ENCODE measurements around the gene MRPL55. TPM values are rescaled to one million over a fixed set of nuclear protein-coding genes. Genes with fewer than 3 reads are reported as not detected.

The MRPL55 gene
- polyA plus RNA-seq, 1 donor (not counting 4 experiments of a cell fraction or from before 2014, with no cell fraction given) = 28.4 TPM

DNA sequence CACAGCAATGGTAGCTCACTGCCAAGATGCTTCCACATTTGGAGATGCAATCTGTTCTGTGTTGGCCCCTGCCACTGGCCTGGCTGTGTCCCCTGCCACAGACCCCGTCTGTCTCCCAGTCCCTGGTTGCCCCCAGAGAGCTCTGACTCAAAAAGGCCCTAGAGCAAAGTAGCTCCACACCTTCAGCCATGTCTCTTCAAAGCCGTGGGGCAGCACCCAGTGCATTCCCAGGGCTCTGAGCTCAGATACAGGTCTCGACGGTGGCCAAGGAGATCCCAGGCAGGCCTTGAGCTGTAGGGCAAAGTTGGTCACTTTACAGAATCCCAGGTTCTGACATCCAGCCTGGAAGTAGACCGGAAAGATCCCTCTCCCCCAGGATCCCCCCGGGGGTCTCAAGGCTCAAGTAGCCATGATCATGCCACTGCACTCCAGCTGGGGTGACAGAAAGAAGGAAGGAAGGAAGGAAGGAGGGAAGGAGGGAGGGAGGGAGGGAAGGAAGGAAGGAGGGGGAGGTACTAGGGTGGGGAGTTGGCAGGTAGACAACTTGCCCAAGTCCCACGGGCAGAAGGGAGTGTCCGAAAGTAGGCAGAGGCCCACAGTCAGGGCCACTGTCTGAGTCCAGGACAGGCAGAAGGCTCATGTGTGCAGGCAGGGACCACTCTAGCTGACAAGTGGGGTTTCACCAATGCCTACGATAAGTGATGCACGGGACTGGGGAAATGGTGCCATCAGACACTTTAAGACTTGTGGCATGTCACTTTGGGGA is 31.4 kb downstream of the MRPL55 start:
- no peaks in the 10 kb centered on the region for H3K9me3 ChIP-seq (ENCODE audit: control insufficient read depth, low read depth, low read length)
- H2AFZ ChIP-seq (ENCODE audit: control insufficient read depth, low read length) = no peak overlapping the region
- H3K27ac ChIP-seq (ENCODE audit: control insufficient read depth, insufficient read depth, low read length) = no peak overlapping the region
- DNase-seq (ENCODE audit: low read depth, low spot score) = no peak
- no peaks in the 10 kb centered on the region for H3K27me3 ChIP-seq (ENCODE audit: control insufficient read depth, extremely low read depth, insufficient read depth, low read length)
- H3K36me3 ChIP-seq (ENCODE audit: control insufficient read depth in 2 of 2, extremely low read depth in 1 of 2, insufficient read depth in 2 of 2, low read length in 2 of 2) = peaks cover 0 to 3% of the 10 kb centered on the region in 2 experiments
- no peak for FAIRE-seq
- no peak overlapping the region for H3K4me3 ChIP-seq (ENCODE audit: control insufficient read depth in 2 of 3, extremely low read depth in 1 of 3, insufficient read depth in 2 of 3, low read depth in 1 of 3, low read length in 3 of 3)
- no peak for TF ChIP-seq EZH2 (IDR thresholded peaks at IDR 0.05; ENCODE audit: low read length)
- TF ChIP-seq, protein P1, sequence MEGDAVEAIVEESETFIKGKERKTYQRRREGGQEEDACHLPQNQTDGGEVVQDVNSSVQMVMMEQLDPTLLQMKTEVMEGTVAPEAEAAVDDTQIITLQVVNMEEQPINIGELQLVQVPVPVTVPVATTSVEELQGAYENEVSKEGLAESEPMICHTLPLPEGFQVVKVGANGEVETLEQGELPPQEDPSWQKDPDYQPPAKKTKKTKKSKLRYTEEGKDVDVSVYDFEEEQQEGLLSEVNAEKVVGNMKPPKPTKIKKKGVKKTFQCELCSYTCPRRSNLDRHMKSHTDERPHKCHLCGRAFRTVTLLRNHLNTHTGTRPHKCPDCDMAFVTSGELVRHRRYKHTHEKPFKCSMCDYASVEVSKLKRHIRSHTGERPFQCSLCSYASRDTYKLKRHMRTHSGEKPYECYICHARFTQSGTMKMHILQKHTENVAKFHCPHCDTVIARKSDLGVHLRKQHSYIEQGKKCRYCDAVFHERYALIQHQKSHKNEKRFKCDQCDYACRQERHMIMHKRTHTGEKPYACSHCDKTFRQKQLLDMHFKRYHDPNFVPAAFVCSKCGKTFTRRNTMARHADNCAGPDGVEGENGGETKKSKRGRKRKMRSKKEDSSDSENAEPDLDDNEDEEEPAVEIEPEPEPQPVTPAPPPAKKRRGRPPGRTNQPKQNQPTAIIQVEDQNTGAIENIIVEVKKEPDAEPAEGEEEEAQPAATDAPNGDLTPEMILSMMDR (optimal IDR thresholded peaks at IDR 0.05 in 1 of 3, IDR thresholded peaks at IDR 0.05 in 1 of 3, conservative IDR thresholded peaks at IDR 0.05 in 1 of 3; ENCODE audit: extremely low read depth in 1 of 3, insufficient read depth in 2 of 3, low read length in 3 of 3) = no peak
- H3K4me2 ChIP-seq (ENCODE audit: control insufficient read depth, extremely low read depth, insufficient read depth, low read depth, low read length) = no peak overlapping the region
- H3K9me1 ChIP-seq (ENCODE audit: control insufficient read depth, extremely low read depth, insufficient read depth, low read length) = peaks cover 4% of the 10 kb centered on the region
- H3K79me2 ChIP-seq (ENCODE audit: control insufficient read depth, insufficient read depth, low read length) = peaks cover 23% of the 10 kb centered on the region
- H3K9ac ChIP-seq (ENCODE audit: control insufficient read depth, extremely low read depth, insufficient read depth, low read length) = no peak overlapping the region
- dilution Hi-C loops (cut with MboI; ENCODE audit: extremely low pct_ligation_motif_present, low sequenced_read_pairs) = no loop called here
- H3K4me1 ChIP-seq (ENCODE audit: control insufficient read depth, extremely low read depth, insufficient read depth, low read length) = peaks cover 5% of the 10 kb centered on the region
- no peaks in the 10 kb centered on the region for H4K20me1 ChIP-seq (ENCODE audit: control insufficient read depth, extremely low read depth, insufficient read depth, low read length)

DNA sequence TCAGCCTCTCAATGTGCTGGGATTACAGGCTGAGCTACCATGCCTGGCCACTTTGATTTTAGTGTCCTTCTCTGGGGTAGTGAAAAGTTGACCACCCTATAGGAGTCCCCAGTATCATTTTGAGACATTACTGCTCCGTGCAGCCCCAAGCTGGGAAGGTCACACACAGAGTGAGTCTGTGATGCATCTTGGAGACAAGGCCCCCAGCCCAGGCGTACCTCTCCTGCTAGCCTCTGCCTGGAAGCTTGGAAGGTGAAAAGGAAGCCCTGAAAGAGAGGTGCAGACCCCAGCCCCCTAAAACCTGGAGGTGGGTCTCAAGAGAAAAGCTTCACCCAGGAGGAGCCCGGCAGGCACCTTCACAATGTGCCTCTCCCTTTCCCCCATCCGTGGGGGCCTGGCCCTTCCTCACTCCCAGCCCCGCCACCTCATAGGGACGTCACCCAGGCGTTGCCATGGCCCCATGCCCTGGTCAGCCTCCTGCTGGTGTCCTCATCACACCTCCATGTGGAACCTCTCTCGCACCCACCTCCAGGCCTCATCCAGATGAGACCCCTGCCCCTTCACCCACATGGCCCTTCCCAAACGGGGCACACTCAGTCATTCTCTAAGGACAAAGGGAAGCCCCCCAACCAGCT is 32.2 kb downstream of the MRPL55 start:
- no peak overlapping the region for H2AFZ ChIP-seq (ENCODE audit: control insufficient read depth, low read length)
- no peak for TF ChIP-seq EZH2 (IDR thresholded peaks at IDR 0.05; ENCODE audit: low read length)
- TF ChIP-seq, protein P1 (optimal IDR thresholded peaks at IDR 0.05 in 1 of 3, IDR thresholded peaks at IDR 0.05 in 1 of 3, conservative IDR thresholded peaks at IDR 0.05 in 1 of 3; ENCODE audit: extremely low read depth in 1 of 3, insufficient read depth in 2 of 3, low read length in 3 of 3) = no peak
- H3K27me3 ChIP-seq (ENCODE audit: control insufficient read depth, extremely low read depth, insufficient read depth, low read length) = no peaks in the 10 kb centered on the region
- DNase-seq (ENCODE audit: low read depth, low spot score) (no peak), FAIRE-seq (no peak)
- H3K9me1 ChIP-seq (ENCODE audit: control insufficient read depth, extremely low read depth, insufficient read depth, low read length) = peaks cover 4% of the 10 kb centered on the region
- H3K27ac ChIP-seq (ENCODE audit: control insufficient read depth, insufficient read depth, low read length) = no peak overlapping the region
- no peak overlapping the region for H3K4me3 ChIP-seq (ENCODE audit: control insufficient read depth in 2 of 3, extremely low read depth in 1 of 3, insufficient read depth in 2 of 3, low read depth in 1 of 3, low read length in 3 of 3)
- no peak overlapping the region for H3K9ac ChIP-seq (ENCODE audit: control insufficient read depth, extremely low read depth, insufficient read depth, low read length)
- peaks cover 5% of the 10 kb centered on the region for H3K4me1 ChIP-seq (ENCODE audit: control insufficient read depth, extremely low read depth, insufficient read depth, low read length)
- H4K20me1 ChIP-seq (ENCODE audit: control insufficient read depth, extremely low read depth, insufficient read depth, low read length) = no peaks in the 10 kb centered on the region
- H3K36me3 ChIP-seq (ENCODE audit: control insufficient read depth in 2 of 2, extremely low read depth in 1 of 2, insufficient read depth in 2 of 2, low read length in 2 of 2) = peaks cover 0 to 3% of the 10 kb centered on the region in 2 experiments
- dilution Hi-C loops (cut with MboI; ENCODE audit: extremely low pct_ligation_motif_present, low sequenced_read_pairs) = no loop called here
- H3K4me2 ChIP-seq (ENCODE audit: control insufficient read depth, extremely low read depth, insufficient read depth, low read depth, low read length) = no peak overlapping the region
- no peaks in the 10 kb centered on the region for H3K9me3 ChIP-seq (ENCODE audit: control insufficient read depth, low read depth, low read length)
- H3K79me2 ChIP-seq (ENCODE audit: control insufficient read depth, insufficient read depth, low read length) = peaks cover 17% of the 10 kb centered on the region

Data from keratinocyte (primary cell).